ENCODE measurements around the gene SEMA5A. TPM values are rescaled to one million over a fixed set of nuclear protein-coding genes. Genes with fewer than 3 reads are reported as not detected.

Gene SEMA5A
- polyA plus RNA-seq, 1 of the 3 experiments (the other 2 are of a cell fraction) = 0.58 TPM

DNA sequence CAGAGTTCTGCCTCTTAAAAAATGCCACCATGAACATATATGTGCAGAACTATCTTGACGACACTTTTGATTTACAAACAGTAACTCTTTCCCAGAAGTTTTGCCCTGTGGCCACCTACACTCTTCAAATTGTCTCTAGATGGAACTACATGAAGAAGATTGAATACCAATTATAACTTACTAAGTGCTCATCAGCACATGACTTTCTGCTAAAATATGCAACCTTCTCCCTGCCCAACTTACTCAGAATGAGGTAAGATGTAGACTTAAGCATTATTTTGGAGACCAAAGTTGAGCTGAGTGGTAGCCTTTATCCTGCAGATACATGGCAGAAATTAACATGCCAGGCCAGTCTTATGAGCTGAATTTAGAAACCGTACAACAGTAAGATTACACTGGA, 105.4 kb downstream of the SEMA5A start (continued):
- TF ChIP-seq, protein P1, sequence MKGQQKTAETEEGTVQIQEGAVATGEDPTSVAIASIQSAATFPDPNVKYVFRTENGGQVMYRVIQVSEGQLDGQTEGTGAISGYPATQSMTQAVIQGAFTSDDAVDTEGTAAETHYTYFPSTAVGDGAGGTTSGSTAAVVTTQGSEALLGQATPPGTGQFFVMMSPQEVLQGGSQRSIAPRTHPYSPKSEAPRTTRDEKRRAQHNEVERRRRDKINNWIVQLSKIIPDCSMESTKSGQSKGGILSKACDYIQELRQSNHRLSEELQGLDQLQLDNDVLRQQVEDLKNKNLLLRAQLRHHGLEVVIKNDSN (IDR thresholded peaks at IDR 0.05; ENCODE audit: borderline replicate concordance, low read depth) = no peak
- no peak for TF ChIP-seq EZH2phosphoT487 (IDR thresholded peaks at IDR 0.05; ENCODE audit: borderline replicate concordance, low read depth)
- TF ChIP-seq, protein P2, sequence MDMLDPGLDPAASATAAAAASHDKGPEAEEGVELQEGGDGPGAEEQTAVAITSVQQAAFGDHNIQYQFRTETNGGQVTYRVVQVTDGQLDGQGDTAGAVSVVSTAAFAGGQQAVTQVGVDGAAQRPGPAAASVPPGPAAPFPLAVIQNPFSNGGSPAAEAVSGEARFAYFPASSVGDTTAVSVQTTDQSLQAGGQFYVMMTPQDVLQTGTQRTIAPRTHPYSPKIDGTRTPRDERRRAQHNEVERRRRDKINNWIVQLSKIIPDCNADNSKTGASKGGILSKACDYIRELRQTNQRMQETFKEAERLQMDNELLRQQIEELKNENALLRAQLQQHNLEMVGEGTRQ (IDR thresholded peaks at IDR 0.05; ENCODE audit: borderline replicate concordance, low read depth, low read length) = no peak
- no peak for TF ChIP-seq RCOR1 (IDR thresholded peaks at IDR 0.05; ENCODE audit: low read length)
- TF ChIP-seq, protein P3, sequence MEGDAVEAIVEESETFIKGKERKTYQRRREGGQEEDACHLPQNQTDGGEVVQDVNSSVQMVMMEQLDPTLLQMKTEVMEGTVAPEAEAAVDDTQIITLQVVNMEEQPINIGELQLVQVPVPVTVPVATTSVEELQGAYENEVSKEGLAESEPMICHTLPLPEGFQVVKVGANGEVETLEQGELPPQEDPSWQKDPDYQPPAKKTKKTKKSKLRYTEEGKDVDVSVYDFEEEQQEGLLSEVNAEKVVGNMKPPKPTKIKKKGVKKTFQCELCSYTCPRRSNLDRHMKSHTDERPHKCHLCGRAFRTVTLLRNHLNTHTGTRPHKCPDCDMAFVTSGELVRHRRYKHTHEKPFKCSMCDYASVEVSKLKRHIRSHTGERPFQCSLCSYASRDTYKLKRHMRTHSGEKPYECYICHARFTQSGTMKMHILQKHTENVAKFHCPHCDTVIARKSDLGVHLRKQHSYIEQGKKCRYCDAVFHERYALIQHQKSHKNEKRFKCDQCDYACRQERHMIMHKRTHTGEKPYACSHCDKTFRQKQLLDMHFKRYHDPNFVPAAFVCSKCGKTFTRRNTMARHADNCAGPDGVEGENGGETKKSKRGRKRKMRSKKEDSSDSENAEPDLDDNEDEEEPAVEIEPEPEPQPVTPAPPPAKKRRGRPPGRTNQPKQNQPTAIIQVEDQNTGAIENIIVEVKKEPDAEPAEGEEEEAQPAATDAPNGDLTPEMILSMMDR (IDR thresholded peaks at IDR 0.05) = no peak
- no peak for TF ChIP-seq MXI1 (IDR thresholded peaks at IDR 0.05; ENCODE audit: low read depth, low read length)
- no peak for TF ChIP-seq MEF2A (IDR thresholded peaks at IDR 0.05; ENCODE audit: borderline replicate concordance, low read depth)
- peak in 1 of 2 experiments; percentile 44; a peak in 1 of 4 replicates for TF ChIP-seq EP300 (IDR thresholded peaks at IDR 0.05; ENCODE audit: borderline replicate concordance in 1 of 2, low read depth in 1 of 2, low read length in 1 of 2)
- peak; percentile 53 for TF ChIP-seq TCF12 (IDR thresholded peaks at IDR 0.05)
- TF ChIP-seq TEAD4 (IDR thresholded peaks at IDR 0.05; ENCODE audit: borderline replicate concordance, insufficient read depth) = no peak
- TF ChIP-seq, protein P4, sequence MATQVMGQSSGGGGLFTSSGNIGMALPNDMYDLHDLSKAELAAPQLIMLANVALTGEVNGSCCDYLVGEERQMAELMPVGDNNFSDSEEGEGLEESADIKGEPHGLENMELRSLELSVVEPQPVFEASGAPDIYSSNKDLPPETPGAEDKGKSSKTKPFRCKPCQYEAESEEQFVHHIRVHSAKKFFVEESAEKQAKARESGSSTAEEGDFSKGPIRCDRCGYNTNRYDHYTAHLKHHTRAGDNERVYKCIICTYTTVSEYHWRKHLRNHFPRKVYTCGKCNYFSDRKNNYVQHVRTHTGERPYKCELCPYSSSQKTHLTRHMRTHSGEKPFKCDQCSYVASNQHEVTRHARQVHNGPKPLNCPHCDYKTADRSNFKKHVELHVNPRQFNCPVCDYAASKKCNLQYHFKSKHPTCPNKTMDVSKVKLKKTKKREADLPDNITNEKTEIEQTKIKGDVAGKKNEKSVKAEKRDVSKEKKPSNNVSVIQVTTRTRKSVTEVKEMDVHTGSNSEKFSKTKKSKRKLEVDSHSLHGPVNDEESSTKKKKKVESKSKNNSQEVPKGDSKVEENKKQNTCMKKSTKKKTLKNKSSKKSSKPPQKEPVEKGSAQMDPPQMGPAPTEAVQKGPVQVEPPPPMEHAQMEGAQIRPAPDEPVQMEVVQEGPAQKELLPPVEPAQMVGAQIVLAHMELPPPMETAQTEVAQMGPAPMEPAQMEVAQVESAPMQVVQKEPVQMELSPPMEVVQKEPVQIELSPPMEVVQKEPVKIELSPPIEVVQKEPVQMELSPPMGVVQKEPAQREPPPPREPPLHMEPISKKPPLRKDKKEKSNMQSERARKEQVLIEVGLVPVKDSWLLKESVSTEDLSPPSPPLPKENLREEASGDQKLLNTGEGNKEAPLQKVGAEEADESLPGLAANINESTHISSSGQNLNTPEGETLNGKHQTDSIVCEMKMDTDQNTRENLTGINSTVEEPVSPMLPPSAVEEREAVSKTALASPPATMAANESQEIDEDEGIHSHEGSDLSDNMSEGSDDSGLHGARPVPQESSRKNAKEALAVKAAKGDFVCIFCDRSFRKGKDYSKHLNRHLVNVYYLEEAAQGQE (IDR thresholded peaks at IDR 0.05; ENCODE audit: low read depth, low read length) = no peak
- no peak for TF ChIP-seq FOXJ3 (CRISPR knock-in tag; IDR thresholded peaks at IDR 0.05)
- TF ChIP-seq FOSL2 (IDR thresholded peaks at IDR 0.05; ENCODE audit: borderline replicate concordance, low read depth) = peak; percentile 62; the same call in 1 of the 2 replicates
- TF ChIP-seq, protein P5, sequence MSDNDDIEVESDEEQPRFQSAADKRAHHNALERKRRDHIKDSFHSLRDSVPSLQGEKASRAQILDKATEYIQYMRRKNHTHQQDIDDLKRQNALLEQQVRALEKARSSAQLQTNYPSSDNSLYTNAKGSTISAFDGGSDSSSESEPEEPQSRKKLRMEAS (IDR thresholded peaks at IDR 0.05; ENCODE audit: low read depth) = no peak
- no peak for TF ChIP-seq GATA2 (CRISPR knock-in tag; IDR thresholded peaks at IDR 0.05)
- TF ChIP-seq, protein P6, sequence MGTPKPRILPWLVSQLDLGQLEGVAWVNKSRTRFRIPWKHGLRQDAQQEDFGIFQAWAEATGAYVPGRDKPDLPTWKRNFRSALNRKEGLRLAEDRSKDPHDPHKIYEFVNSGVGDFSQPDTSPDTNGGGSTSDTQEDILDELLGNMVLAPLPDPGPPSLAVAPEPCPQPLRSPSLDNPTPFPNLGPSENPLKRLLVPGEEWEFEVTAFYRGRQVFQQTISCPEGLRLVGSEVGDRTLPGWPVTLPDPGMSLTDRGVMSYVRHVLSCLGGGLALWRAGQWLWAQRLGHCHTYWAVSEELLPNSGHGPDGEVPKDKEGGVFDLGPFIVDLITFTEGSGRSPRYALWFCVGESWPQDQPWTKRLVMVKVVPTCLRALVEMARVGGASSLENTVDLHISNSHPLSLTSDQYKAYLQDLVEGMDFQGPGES (IDR thresholded peaks at IDR 0.05; ENCODE audit: low read depth, low read length) = no peak
- TF ChIP-seq RFX5 (IDR thresholded peaks at IDR 0.05; ENCODE audit: low read length) = no peak
- TF ChIP-seq SIN3A (IDR thresholded peaks at IDR 0.05; ENCODE audit: borderline replicate concordance, low read depth, low read length) = no peak
